ENCODE measurements around the gene PLXNC1.

Gene PLXNC1

GRCh38 chr12:94202245-94203180 lies 54.1 kb downstream of the PLXNC1 start:
- no peak for DNase-seq (ENCODE audit: extremely low read depth in 1 of 2, low read depth in 1 of 2)

DNA sequence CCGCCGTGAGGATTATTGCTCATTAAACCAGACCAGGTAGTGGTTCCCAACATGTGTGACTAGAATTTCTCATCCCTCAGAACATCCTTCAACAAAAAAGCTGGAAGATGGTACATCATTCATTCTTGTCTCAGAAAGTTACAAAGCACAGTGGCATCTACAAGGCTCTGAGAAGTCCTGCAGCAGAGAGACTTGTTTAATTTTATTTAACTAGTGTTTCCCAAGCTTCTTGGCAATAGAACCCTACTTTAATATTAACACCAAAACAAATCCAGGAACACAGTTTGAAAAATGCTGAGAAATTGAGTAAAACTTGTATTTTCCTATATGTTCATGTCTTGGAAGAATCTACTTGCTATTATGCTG lies 54.8 kb downstream of the PLXNC1 start:
- no peak for DNase-seq (ENCODE audit: extremely low read depth in 1 of 2, low read depth in 1 of 2)

DNA sequence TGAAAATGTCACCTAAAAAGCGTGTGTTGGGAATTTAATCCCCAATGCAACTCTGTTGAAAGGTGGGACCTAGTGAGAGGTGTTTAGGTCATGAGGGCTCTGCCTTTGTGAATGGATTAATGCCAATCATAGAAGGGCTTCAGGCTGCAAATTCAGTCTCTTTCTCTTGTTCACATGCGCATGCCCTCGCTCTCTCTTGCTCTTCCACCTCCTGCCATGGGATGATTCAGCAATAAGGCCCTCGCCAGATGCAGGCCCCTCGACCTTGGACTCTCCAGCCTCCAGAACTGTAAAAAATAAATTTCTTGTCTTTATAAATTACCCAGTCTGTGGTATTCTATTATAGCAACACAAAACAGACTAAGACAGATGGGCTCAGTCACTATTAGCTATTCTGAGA lies 55.4 kb downstream of the PLXNC1 start:
- no peak for DNase-seq (ENCODE audit: extremely low read depth in 1 of 2, low read depth in 1 of 2)

DNA sequence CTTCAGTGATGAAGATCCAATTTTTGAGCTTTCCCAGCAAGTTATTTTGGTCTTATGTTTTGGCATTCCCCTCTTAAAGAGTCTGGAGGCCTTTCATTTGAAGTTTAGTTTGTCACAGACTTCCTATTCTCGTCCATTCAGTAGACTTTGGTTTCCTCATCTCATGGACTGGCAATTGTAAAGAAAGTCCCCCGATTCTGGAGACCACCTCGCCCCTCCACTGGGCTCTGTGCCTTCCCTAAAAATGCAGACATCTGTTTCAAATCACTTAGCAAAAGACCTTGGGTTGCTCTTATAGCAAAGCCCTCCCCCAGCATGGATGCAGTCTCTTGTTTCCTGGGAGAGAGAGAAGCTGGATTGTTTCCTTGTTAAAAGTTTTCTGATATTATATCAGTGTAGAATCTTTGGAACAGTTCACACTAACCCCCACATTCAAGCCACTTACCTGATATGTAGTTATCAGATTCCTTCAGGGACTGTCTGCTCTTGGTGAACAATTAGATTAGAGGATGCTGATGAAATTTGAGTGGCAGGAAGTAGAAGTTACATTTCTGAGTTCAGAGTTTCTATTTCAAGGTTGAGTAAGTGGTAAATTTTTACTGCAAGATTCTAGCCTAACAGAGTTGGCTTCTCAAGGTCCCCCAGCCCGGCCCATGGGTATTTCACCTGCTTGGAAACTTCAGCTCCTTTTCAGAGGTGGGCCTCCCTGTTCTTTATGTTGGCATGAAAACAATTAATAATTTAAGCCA lies 56.3 kb downstream of the PLXNC1 start:
- no peak for DNase-seq (ENCODE audit: extremely low read depth in 1 of 2, low read depth in 1 of 2)

- no peak for DNase-seq (ENCODE audit: extremely low read depth in 1 of 2, low read depth in 1 of 2)
These were observed 57.4 kb downstream of the PLXNC1 start for GRCh38 chr12:94205822-94206221.

- DNase-seq (ENCODE audit: extremely low read depth in 1 of 2, low read depth in 1 of 2), result no peak
These were observed 58.5 kb downstream of the PLXNC1 start for GRCh38 chr12:94206886-94207285.

- DNase-seq (ENCODE audit: extremely low read depth in 1 of 2, low read depth in 1 of 2), result no peak
These were observed 59.1 kb downstream of the PLXNC1 start for GRCh38 chr12:94207467-94207848.

DNA sequence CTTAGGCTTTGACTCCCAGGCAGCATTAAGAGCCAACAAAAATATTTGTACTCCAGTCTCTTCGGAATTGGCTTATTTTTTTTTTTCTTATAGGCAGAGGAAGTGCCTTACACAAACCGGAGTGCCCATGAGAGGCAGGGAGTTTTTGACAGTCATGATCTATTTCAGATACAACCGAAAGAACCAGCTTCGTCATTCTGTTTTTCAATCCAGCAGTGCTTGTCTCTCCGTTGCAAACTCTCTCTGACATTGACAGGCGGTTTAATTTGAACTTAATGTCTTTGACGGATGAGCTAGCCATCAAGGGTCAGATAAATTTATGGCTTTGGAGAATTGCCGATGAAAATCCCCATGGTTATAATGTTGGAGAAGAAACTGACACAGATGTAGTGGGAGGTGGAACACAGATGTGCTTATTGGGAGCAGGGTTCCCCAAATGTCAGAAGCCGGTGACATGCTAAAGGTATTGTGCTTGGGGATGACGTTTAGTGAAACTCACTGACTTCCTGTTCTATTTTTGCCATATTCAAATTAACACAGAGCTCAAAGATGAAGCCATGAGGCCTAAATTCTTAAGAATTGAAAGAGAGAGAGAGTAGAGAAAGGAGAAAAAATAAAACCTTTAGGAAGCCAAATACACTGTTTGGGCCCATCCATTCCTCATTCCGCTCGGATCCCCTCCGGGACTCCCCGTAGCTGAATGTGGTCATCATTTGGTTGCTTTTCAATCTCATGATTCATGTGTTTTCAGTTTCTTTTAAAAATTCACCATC lies 59.7 kb downstream of the PLXNC1 start:
- no peak for DNase-seq (ENCODE audit: extremely low read depth in 1 of 2, low read depth in 1 of 2)

GRCh38 chr12:94208622-94208966 lies 60.2 kb downstream of the PLXNC1 start:
- DNase-seq (ENCODE audit: extremely low read depth in 1 of 2, low read depth in 1 of 2), result no peak

DNA sequence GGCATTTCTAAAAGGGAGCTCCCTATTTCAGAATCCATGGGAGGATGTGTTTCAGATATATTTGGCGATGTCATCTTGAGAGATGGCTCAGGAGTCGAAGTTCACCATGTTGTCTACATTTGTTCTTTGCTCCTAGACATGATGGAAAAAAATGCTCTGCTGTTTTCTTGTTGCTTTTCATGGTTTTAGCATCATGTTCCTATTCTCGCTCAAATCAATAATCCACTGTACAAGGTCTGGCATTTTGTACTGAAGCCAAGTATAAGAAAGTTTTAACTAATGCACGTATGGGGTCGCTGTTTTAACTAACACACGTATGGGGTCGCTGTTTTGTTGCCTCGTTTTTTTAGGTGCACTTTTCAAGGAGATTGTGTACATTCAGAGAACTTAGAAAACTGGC lies 60.9 kb downstream of the PLXNC1 start:
- no peak for DNase-seq (ENCODE audit: extremely low read depth in 1 of 2, low read depth in 1 of 2)

- DNase-seq (ENCODE audit: extremely low read depth in 1 of 2, low read depth in 1 of 2), result no peak
These were observed 62.6 kb downstream of the PLXNC1 start for GRCh38 chr12:94211021-94211420.

- no peak for DNase-seq (ENCODE audit: extremely low read depth in 1 of 2, low read depth in 1 of 2)
These were observed 69.9 kb downstream of the PLXNC1 start for GRCh38 chr12:94218233-94218632.

DNA sequence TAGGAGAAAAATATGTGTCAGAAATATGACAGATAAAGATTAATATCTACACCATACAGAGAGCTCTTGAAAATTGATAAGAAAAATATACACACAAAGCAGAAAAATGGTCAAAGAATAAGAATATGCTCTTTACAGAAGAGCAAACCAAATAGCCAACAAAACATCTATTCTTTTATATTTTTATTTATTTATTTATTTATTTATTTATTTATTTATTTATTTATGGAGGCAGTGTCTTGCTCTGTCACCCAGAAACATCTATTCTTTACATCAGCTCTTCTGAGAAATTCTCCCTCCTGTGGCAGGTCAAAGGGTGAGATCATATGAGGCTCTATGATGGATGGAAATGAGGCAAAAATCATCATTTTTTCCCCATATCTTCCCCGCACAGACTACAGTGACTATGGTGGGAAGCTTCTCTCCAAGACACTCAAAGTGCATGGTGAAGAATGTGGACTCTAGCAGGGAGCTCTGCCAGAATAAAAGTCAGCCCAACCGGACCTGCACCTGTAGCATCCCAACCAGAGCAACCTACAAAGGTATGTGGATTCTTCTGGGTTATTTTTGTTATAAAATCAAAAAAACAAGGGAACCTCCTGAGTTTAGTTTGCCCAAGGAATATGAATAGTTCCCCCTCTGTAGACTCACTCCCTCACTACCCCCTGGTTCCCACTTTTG lies 71.4 kb downstream of the PLXNC1 start:
- DNase-seq (ENCODE audit: extremely low read depth in 1 of 2, low read depth in 1 of 2), result no peak

DNA sequence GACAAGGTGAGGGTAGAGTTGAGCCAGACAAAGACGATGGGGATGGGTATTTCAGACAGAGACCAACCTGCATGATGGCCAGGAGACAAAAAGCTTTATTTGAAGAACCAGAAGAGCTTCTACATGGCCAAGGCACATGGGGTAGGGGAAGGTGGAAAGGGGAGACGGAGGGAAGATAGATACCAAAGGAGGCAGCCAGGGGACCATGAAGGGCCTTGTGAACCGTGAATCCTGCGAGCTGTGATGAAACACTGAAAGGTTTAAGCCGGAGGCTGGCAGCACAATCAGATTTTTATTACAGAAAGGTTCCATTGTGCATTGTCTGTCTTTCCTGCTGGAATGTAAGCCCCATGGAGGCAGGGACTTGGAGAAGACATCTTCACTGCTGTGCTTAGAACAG lies 72.4 kb downstream of the PLXNC1 start:
- DNase-seq (ENCODE audit: extremely low read depth in 1 of 2, low read depth in 1 of 2), result no peak

DNA sequence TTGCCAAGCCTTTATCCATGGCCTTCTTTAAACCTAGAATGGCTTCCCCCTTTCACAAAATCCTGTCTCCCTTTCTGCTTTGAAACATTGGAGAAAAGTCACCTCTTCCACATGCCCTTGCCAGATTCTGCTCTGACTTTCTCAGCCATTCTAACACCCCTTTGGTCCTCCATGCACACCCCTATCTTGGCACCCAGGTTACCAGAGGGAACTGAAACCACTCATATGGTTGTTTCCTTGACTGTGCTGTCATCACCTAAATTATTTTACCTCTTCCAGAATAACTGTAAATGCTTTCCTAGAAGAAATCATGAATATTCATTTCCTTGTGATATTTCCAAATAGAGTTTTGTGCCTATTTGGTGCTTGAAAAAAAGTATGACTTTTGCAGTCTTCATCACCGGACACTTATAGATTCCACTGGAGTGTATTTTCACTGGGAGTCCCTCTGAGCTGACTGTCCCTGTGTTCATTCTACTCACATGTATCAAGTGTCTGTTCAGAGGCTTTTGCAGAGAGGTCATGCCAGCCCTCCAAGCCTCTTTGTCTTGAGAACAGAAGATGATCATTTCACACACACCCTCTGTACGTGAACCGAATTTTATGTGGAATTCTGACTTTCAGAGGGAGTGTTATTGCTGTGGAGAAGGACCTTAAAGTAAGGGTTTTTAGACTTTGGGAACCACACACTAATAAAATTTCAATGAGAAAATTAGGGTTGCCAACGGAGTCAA lies 74.1 kb downstream of the PLXNC1 start:
- no peak for DNase-seq (ENCODE audit: extremely low read depth in 1 of 2, low read depth in 1 of 2)

DNA sequence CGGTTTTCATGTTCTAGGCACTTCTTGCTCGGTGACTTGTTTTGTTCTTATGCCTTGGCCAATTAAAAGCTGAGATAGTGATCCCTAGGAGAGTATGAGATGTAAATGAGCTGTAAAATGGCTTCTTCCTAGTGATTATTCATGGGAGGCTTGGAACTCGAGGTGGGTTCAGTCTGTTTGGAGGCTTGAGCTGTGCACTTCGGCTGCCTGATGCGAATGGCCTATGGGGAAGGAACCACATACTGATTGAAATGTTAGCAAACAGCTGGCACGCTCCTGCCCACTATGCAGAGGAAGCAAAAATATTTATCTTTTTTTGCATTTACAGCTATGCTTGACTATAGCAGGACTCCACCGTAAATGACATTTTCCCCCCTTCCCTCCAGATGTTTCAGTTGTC lies 75.5 kb downstream of the PLXNC1 start:
- no peak for DNase-seq (ENCODE audit: extremely low read depth in 1 of 2, low read depth in 1 of 2)

DNA sequence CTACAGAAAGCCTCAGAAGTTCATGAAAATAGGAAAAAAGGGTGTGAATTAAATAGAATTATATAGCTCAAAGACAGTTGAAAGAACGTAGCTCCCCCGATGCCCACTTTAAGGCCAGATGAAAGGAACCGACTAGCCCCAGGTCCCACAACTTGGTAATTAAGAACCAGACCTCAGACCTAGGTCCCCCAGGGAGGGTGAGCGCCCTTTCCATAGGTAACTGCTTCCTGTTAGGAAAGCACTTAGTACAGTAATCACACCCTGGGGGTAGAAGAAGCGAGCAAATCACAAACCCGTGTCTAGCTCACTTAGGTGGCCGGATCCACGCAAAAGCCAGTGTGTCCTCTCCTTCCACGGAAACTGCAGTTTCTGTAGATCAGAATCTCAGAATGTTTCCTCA lies 77.1 kb downstream of the PLXNC1 start:
- no peak for DNase-seq (ENCODE audit: extremely low read depth in 1 of 2, low read depth in 1 of 2)

GRCh38 chr12:94225947-94226630 lies 77.7 kb downstream of the PLXNC1 start:
- no peak for DNase-seq (ENCODE audit: extremely low read depth in 1 of 2, low read depth in 1 of 2)

GRCh38 chr12:94227066-94227465 lies 78.7 kb downstream of the PLXNC1 start:
- DNase-seq (ENCODE audit: extremely low read depth in 1 of 2, low read depth in 1 of 2), result no peak

- no peak for DNase-seq (ENCODE audit: extremely low read depth in 1 of 2, low read depth in 1 of 2)
These were observed 80.1 kb downstream of the PLXNC1 start for GRCh38 chr12:94228488-94228907.
